Hepatic stellate cell (primary cell): ENCODE data around the gene ASB13.
"Not testable (repeated sequence)": the region's sequence is repeated elsewhere in the genome, so short reads cannot be mapped to it uniquely, and the experiment has no call there.

ENCODE experiments used
- DNase-seq: peaks from one replicate; pipeline ENCODE4 v3.0.0; 2011; ENCODE audit warnings: low spot score

Gene ASB13

GRCh38 chr10:5623081-5623748, 43.2 kb downstream of the ASB13 start:
- DNase-seq = peak; percentile 87

- DNase-seq = no peak
These were observed 44.0 kb downstream of the ASB13 start for GRCh38 chr10:5622186-5622960.

GRCh38 chr10:5621371-5621770, 45.0 kb downstream of the ASB13 start:
- not testable (repeated sequence) for DNase-seq

GRCh38 chr10:5620966-5621365, 45.4 kb downstream of the ASB13 start:
- DNase-seq = no peak

- no peak for DNase-seq
These were observed 46.1 kb downstream of the ASB13 start for GRCh38 chr10:5620223-5620721.

- DNase-seq = no peak
These were observed 46.8 kb downstream of the ASB13 start for GRCh38 chr10:5619362-5620211.

GRCh38 chr10:5618829-5619228, 47.6 kb downstream of the ASB13 start:
- DNase-seq = no peak

- no peak for DNase-seq
These were observed 48.4 kb downstream of the ASB13 start for GRCh38 chr10:5618042-5618441.

GRCh38 chr10:5617521-5617920, 48.9 kb downstream of the ASB13 start:
- DNase-seq = no peak

- DNase-seq = no peak
These were observed 49.6 kb downstream of the ASB13 start for GRCh38 chr10:5616836-5617235.

- DNase-seq = no peak
These were observed 50.3 kb downstream of the ASB13 start for GRCh38 chr10:5616046-5616445.

GRCh38 chr10:5615316-5615715, 51.1 kb downstream of the ASB13 start:
- peak; percentile 73 for DNase-seq

GRCh38 chr10:5614155-5614721, 52.2 kb downstream of the ASB13 start:
- DNase-seq = peak; percentile 49

GRCh38 chr10:5613481-5614154, 52.8 kb downstream of the ASB13 start:
- DNase-seq = no peak

GRCh38 chr10:5611899-5612680, 54.3 kb downstream of the ASB13 start:
- no peak for DNase-seq

- DNase-seq = no peak
These were observed 56.3 kb downstream of the ASB13 start for GRCh38 chr10:5609952-5610616.

- no peak for DNase-seq
These were observed 57.7 kb downstream of the ASB13 start for GRCh38 chr10:5608608-5609220.

- no peak for DNase-seq
These were observed 58.8 kb downstream of the ASB13 start for GRCh38 chr10:5607594-5607993.

GRCh38 chr10:5606864-5607263, 59.5 kb downstream of the ASB13 start:
- DNase-seq = no peak

GRCh38 chr10:5606321-5606720, 60.1 kb downstream of the ASB13 start:
- no peak for DNase-seq
